Caco-2 (cell line): ENCODE results near the gene BCAR1. TPM values are rescaled to one million over a fixed set of nuclear protein-coding genes. Genes with fewer than 3 reads are reported as not detected.

Source experiments
- BruUV-seq: library from RNA; stranded (reverse); fragments of 400-500 nt; replicated peaks from 2 replicates; lab custom pipeline; 2021; lab: Mats Ljungman, UMichigan
- CTCF ChIA-PET: fragments of 300-600 bp; sonication (Branson Sonifier 250); formaldehyde crosslinking; loops from one replicate; lab custom pipeline; 2022; ENCODE audit warnings: antibody characterized with exemption; lab: Charles Lee
- POLR2A ChIA-PET: fragments of 300-600 bp; sonication (Branson Sonifier 250); formaldehyde crosslinking; loops from one replicate; lab custom pipeline; 2022; ENCODE audit warnings: antibody characterized with exemption; lab: Charles Lee
- DNase-seq, 2 experiments: peaks; one replicate each; pipeline versions ENCODE4 v3.0.0 to v3.0.0-alpha.2; 2020 to 2022
- H3K27me3 ChIP-seq: replicated peaks from 2 replicates; pipeline ENCODE4 v1.6.0; 2011; ENCODE audit warnings: low read length; ENCODE audit not compliant: control insufficient read depth, insufficient read depth
- H3K36me3 ChIP-seq: 2 replicates; pipeline ENCODE4 v1.5.1; 2011; ENCODE audit warnings: low read length; ENCODE audit not compliant: control insufficient read depth, insufficient read depth
- H3K4me1 ChIP-seq: fragments of 250-450 bp; sonication (Bioruptor Pico); 2 replicates; pipeline ENCODE4 v1.5.1; 2020; ENCODE audit warnings: mild to moderate bottlenecking
- H3K4me3 ChIP-seq: 2 replicates; pipeline ENCODE4 v1.5.1; 2011; ENCODE audit warnings: low read depth, mild to moderate bottlenecking, control low read depth, low read length
- H3K9me3 ChIP-seq: fragments of 250-450 bp; sonication (Bioruptor Pico); 2 replicates; pipeline ENCODE4 v1.5.1; 2020; ENCODE audit warnings: mild to moderate bottlenecking, moderate library complexity
- H3K27ac Mint-ChIP-seq: one replicate; pipeline ENCODE4 v1.8.0; 2022; ENCODE audit warnings: mixed read lengths; ENCODE audit not compliant: unreplicated experiment
- H3K27me3 Mint-ChIP-seq: one replicate; pipeline ENCODE4 v1.8.0; 2022; ENCODE audit warnings: mixed read lengths; ENCODE audit not compliant: insufficient read depth, unreplicated experiment
- H3K36me3 Mint-ChIP-seq: one replicate; pipeline ENCODE4 v1.8.0; 2022; ENCODE audit warnings: mild to moderate bottlenecking, mixed read lengths; ENCODE audit not compliant: insufficient read depth, unreplicated experiment
- H3K4me1 Mint-ChIP-seq: one replicate; pipeline ENCODE4 v1.8.0; 2022; ENCODE audit warnings: low read depth, mixed read lengths; ENCODE audit not compliant: unreplicated experiment
- H3K4me3 Mint-ChIP-seq: one replicate; pipeline ENCODE4 v1.8.0; 2022; ENCODE audit warnings: mild to moderate bottlenecking, moderate library complexity, mixed read lengths; ENCODE audit not compliant: unreplicated experiment
- H3K9me3 Mint-ChIP-seq: one replicate; pipeline ENCODE4 v1.8.0; 2022; ENCODE audit warnings: mixed read lengths; ENCODE audit not compliant: unreplicated experiment
- CTCF ChIP-seq, 2 experiments: fragments of 200-600 bp in 1 of 2; IDR thresholded peaks; 1 replicate in 1 of 2; 2 replicates in 1 of 2; pipeline versions ENCODE4 v1.5.1 to v1.8.0; 2011 to 2022; ENCODE audit warnings: antibody characterized with exemption in 1 of 2, control low read depth in 1 of 2, inconsistent platforms in 1 of 2, low read depth in 1 of 2, low read length in 1 of 2, mild to moderate bottlenecking in 1 of 2, moderate library complexity in 1 of 2; ENCODE audit not compliant: insufficient read depth in 1 of 2, severe bottlenecking in 1 of 2, unreplicated experiment in 1 of 2
- intact Hi-C: fragments of 100-400 bp; cut with micrococcal nuclease; formaldehyde crosslinking; loops from one replicate; pipeline ENCODE4 v1.10.0; 2022; ENCODE audit not compliant: unreplicated experiment
- total RNA-seq: library from RNA; stranded (reverse); gene quantifications from 2 replicates; pipeline ENCODE4 v1.2.3, GENCODE V29; 2022

Gene BCAR1
- total RNA-seq, 1 experiment from 2014 or later: 95.5 TPM

- Histone ChIP-seq H3K27me3 (no peaks in the 10 kb centered on the region), H3K9me3 (no peaks in the 10 kb centered on the region), H3K4me1 (0 out of 2 replicates have a peak, but pooled peaks cover 4% of the 10 kb centered on the region), H3K4me3 (no peak overlapping the region), H3K36me3 (no peaks in the 10 kb centered on the region)
- no peak overlapping the region for H3K4me3 Mint-ChIP-seq
- H3K27me3 Mint-ChIP-seq: peaks cover 2% of the 10 kb centered on the region
- no peaks in the 10 kb centered on the region for H3K4me1 Mint-ChIP-seq
- no peaks in the 10 kb centered on the region for H3K9me3 Mint-ChIP-seq
- no peak for TF ChIP-seq CTCF (IDR thresholded peaks at IDR 0.05; ENCODE audit: insufficient read depth in 1 of 2, low read depth in 1 of 2, low read length in 1 of 2, severe bottlenecking in 1 of 2, unreplicated experiment in 1 of 2)
- no TSS peak for BruUV-seq
- ChIA-PET CTCF (interaction anchor here (1.0 kb wide), 1 partner anchor 17 kb away, joined by 4 read pairs; no protein-coding TSS in a partner anchor), POLR2A (no interaction called here)
- intact Hi-C loops: no loop called here
- DNase-seq: no peak
- peaks cover 10% of the 10 kb centered on the region for H3K36me3 Mint-ChIP-seq
- H3K27ac Mint-ChIP-seq: no peak overlapping the region
These were observed 31.6 kb downstream of the BCAR1 start for GRCh38 chr16:75219838-75220237.

GRCh38 chr16:75219088-75219487 is 32.3 kb downstream of the BCAR1 start:
- no peak for DNase-seq
- no peaks in the 10 kb centered on the region for H3K27me3 Mint-ChIP-seq
- Histone ChIP-seq H3K36me3 (no peaks in the 10 kb centered on the region), H3K9me3 (no peaks in the 10 kb centered on the region), H3K4me1 (0 out of 2 replicates have a peak, but pooled peaks cover 4% of the 10 kb centered on the region), H3K4me3 (no peak overlapping the region), H3K27me3 (no peaks in the 10 kb centered on the region)
- no peak overlapping the region for H3K27ac Mint-ChIP-seq
- H3K4me3 Mint-ChIP-seq: no peak overlapping the region
- no TSS peak for BruUV-seq
- H3K36me3 Mint-ChIP-seq: peaks cover 2% of the 10 kb centered on the region
- intact Hi-C loops: no loop called here
- no peak for TF ChIP-seq CTCF (IDR thresholded peaks at IDR 0.05; ENCODE audit: insufficient read depth in 1 of 2, low read depth in 1 of 2, low read length in 1 of 2, severe bottlenecking in 1 of 2, unreplicated experiment in 1 of 2)
- POLR2A ChIA-PET: no interaction called here
- CTCF ChIA-PET: interaction anchor here (1.0 kb wide), 1 partner anchor 15 kb away, joined by 3 read pairs; no protein-coding TSS in a partner anchor
- no peaks in the 10 kb centered on the region for H3K4me1 Mint-ChIP-seq
- no peaks in the 10 kb centered on the region for H3K9me3 Mint-ChIP-seq

- ChIA-PET POLR2A (no interaction called here), CTCF (interaction anchor here (1.0 to 1.1 kb wide), 2 partner anchors 16 to 19 kb away, joined by 3 read pairs; no protein-coding TSS in a partner anchor)
- Histone ChIP-seq H3K36me3 (no peaks in the 10 kb centered on the region), H3K27me3 (no peaks in the 10 kb centered on the region), H3K9me3 (no peaks in the 10 kb centered on the region), H3K4me3 (no peak within 1 kb of the TSS), H3K4me1 (0 out of 2 replicates have a peak, but pooled peaks cover 4% of the 10 kb centered on the region)
- Mint-ChIP-seq H3K4me3 (no peak within 1 kb of the TSS), H3K4me1 (no peaks in the 10 kb centered on the region), H3K9me3 (no peaks in the 10 kb centered on the region), H3K27me3 (no peaks in the 10 kb centered on the region), H3K27ac (no peak within 1 kb of the TSS), H3K36me3 (no peaks in the 10 kb centered on the region)
- BruUV-seq: no TSS peak
- intact Hi-C loops: no loop called here
- DNase-seq: no peak
- TF ChIP-seq CTCF (IDR thresholded peaks at IDR 0.05; ENCODE audit: insufficient read depth in 1 of 2, low read depth in 1 of 2, low read length in 1 of 2, severe bottlenecking in 1 of 2, unreplicated experiment in 1 of 2): no peak
These were observed 33.0 kb downstream of the BCAR1 start, which contains the start of gene CTRB1 for GRCh38 chr16:75218256-75219076. TSS of gene CTRB1 (plus strand) at chr16:75218988. CDS start at chr16:75219008, 20 bp downstream.
